K562 (cell line): ENCODE data around the gene TCF3. TPM values are rescaled to one million over a fixed set of nuclear protein-coding genes. Genes with fewer than 3 reads are reported as not detected.

Experiments
- CCNT2 ChIP-seq: IDR thresholded peaks from 2 replicates; pipeline ENCODE4 v1.6.1; 2011; ENCODE audit warnings: borderline replicate concordance, low read depth, mild to moderate bottlenecking, moderate library complexity, mixed read lengths, low read length; ENCODE audit not compliant: insufficient read length; ENCODE audit errors: extremely low read depth
- DACH1 ChIP-seq: fragments of 450-650 bp; IDR thresholded peaks from 2 replicates; pipeline ENCODE4 v1.6.1; 2018; ENCODE audit not compliant: partially characterized antibody
- ELK1 ChIP-seq: sonication (generic); formaldehyde crosslinking; IDR thresholded peaks from 2 replicates; pipeline ENCODE4 v1.8.1; 2022; ENCODE audit warnings: missing genetic modification reagents
- FOSL1 ChIP-seq: fragments of 200-800 bp; sonication (Bioruptor generic); conservative IDR thresholded peaks from 2 replicates; pipeline ENCODE4 v1.6.1; 2016; ENCODE audit warnings: missing genetic modification characterization, missing compliant biosample characterization
- KDM2B ChIP-seq: fragments of 250-450 bp; sonication (Bioruptor Pico); IDR thresholded peaks from 2 replicates; pipeline ENCODE4 v1.8.0; 2021; ENCODE audit warnings: mild to moderate bottlenecking, moderate library complexity
- NR2F6 ChIP-seq: fragments of 450-650 bp; formaldehyde crosslinking; IDR thresholded peaks from 2 replicates; pipeline ENCODE4 v1.4.0; 2020; ENCODE audit warnings: mild to moderate bottlenecking
- NR3C1 ChIP-seq: sonication (generic); formaldehyde crosslinking; IDR thresholded peaks from 2 replicates; pipeline ENCODE4 v1.8.1; 2022; ENCODE audit warnings: missing genetic modification reagents
- NR4A1 ChIP-seq, 2 experiments: fragments of 250-450 bp in 1 of 2; fragments of 450-650 bp in 1 of 2; sonication (Bioruptor Pico) in 1 of 2; IDR thresholded peaks; 2 replicates each; pipeline versions ENCODE4 v1.4.0 to v1.6.1; 2016 to 2020; ENCODE audit warnings: mild to moderate bottlenecking in 2 of 2, missing compliant biosample characterization in 1 of 2, missing genetic modification characterization in 1 of 2, moderate library complexity in 1 of 2
- PHF8 ChIP-seq: fragments of 200-600 bp; sonication (generic); IDR thresholded peaks from 2 replicates; pipeline ENCODE4 v1.6.1; 2012; ENCODE audit warnings: mixed run types, mild to moderate bottlenecking, inconsistent platforms, low read length, moderate library complexity, borderline replicate concordance
- POLR2AphosphoS2 ChIP-seq: IDR thresholded peaks from 2 replicates; pipeline ENCODE4 v1.6.1; 2012; ENCODE audit warnings: low read length, improper control_type of control experiment
- SAP30 ChIP-seq: fragments of 200-600 bp; sonication (generic); IDR thresholded peaks from 2 replicates; pipeline ENCODE4 v1.6.1; 2012; ENCODE audit warnings: borderline replicate concordance, low read depth, mild to moderate bottlenecking, moderate library complexity, low read length, control low read depth, inconsistent platforms; ENCODE audit not compliant: insufficient read depth, poor library complexity, severe bottlenecking
- SMARCA5 ChIP-seq: fragments of 450-650 bp; IDR thresholded peaks from 2 replicates; pipeline ENCODE4 v1.6.1; 2016
- ZC3H11A ChIP-seq: IDR thresholded peaks from 2 replicates; pipeline ENCODE4 v1.6.1; 2012; ENCODE audit warnings: low read depth, low read length, improper control_type of control experiment
- ZC3H4 ChIP-seq: sonication (generic); formaldehyde crosslinking; IDR thresholded peaks from 2 replicates; pipeline ENCODE4 v1.9.0; 2021; ENCODE audit warnings: missing genetic modification reagents, borderline replicate concordance
- ZNF24 ChIP-seq: fragments of 450-650 bp; IDR thresholded peaks from 2 replicates; pipeline ENCODE4 v1.6.1; 2016
- ZNF384 ChIP-seq: IDR thresholded peaks from 2 replicates; pipeline ENCODE4 v1.6.1; 2012; ENCODE audit warnings: low read depth, low read length, improper control_type of control experiment
- ZNF583 ChIP-seq: fragments of 250-450 bp; sonication (Bioruptor Pico); IDR thresholded peaks from 2 replicates; pipeline ENCODE4 v1.4.0; 2020
- ZNF707 ChIP-seq: fragments of 250-450 bp; sonication (Bioruptor Pico); conservative IDR thresholded peaks from 2 replicates; pipeline ENCODE4 v1.8.0; 2022; ENCODE audit warnings: inconsistent platforms, mild to moderate bottlenecking, moderate library complexity
- polyA plus RNA-seq, 8 experiments: library from polyadenylated mRNA; depleted of rRNA in 4 of 8; stranded (reverse) in 5 of 8; unstranded in 3 of 8; fragments of >200 nt; fragmentation: Nextera tagmentation in 2 of 8; fragmentation: Illumina TruSeq in 1 of 8; extraction: Ambion mirVana in 2 of 8; extraction: Trizol in 1 of 8; gene quantifications; 2 replicates each; pipeline versions ENCODE4 v1.2.1 to v1.2.3, GENCODE V29; 2011 to 2014; ENCODE audit warnings: inconsistent platforms in 1 of 8, missing spikeins in 1 of 8
- total RNA-seq, 7 experiments: library from RNA; depleted of rRNA in 6 of 7; stranded (reverse); fragments of >200 nt in 6 of 7; fragmentation: Illumina TruSeq in 2 of 7; extraction: Trizol in 2 of 7; gene quantifications; 2 replicates each; pipeline versions ENCODE4 v1.2.1 to v1.2.3, GENCODE V29; 2011 to 2021; ENCODE audit warnings: low replicate concordance in 1 of 7
- TF ChIP-seq, protein P1 (sequence below): fragments of 250-450 bp; sonication (Bioruptor Pico); IDR thresholded peaks from 2 replicates; pipeline ENCODE4 v1.8.0; 2022; ENCODE audit warnings: inconsistent platforms, mild to moderate bottlenecking, moderate library complexity, borderline replicate concordance
- TF ChIP-seq, protein P2 (sequence below): fragments of 250-450 bp; sonication (Bioruptor Pico); IDR thresholded peaks from 2 replicates; pipeline ENCODE4 v1.5.0; 2020; ENCODE audit warnings: mild to moderate bottlenecking

TCF3 gene
- total and polyA plus RNA-seq, 9 of the 15 experiments (the other 6 are each of a cell fraction or from before 2014, with no cell fraction given) = 5.6 to 259 (median 84.0) TPM

GRCh38 chr19:1652471-1653299 is at the start of gene TCF3 (continued):
- TF ChIP-seq NR4A1 (CRISPR knock-in tag; IDR thresholded peaks at IDR 0.05) (no peak), NR4A1 (tag; IDR thresholded peaks at IDR 0.05) (no peak), SAP30 (no peak), DACH1 (peak; percentile 62), SMARCA5 (no peak), KDM2B (CRISPR knock-in tag) (0 out of 2 replicates have a peak, but pooled peaks have one; percentile 35), ZNF707 (CRISPR knock-in tag) (no peak), ZNF24 (no peak), ZC3H11A (no peak), POLR2AphosphoS2 (no peak), ZNF583 (no peak), FOSL1 (tag) (peak; percentile 82), NR2F6 (CRISPR knock-in tag) (no peak), CCNT2 (peak; percentile 31), PHF8 (peak; percentile 77; the same call in 1 of the 2 replicates), ELK1 (CRISPR knock-in tag) (no peak), ZC3H4 (CRISPR knock-in tag) (no peak), NR3C1 (CRISPR knock-in tag) (no peak), ZNF384 (no peak)
- TF ChIP-seq, protein P1, sequence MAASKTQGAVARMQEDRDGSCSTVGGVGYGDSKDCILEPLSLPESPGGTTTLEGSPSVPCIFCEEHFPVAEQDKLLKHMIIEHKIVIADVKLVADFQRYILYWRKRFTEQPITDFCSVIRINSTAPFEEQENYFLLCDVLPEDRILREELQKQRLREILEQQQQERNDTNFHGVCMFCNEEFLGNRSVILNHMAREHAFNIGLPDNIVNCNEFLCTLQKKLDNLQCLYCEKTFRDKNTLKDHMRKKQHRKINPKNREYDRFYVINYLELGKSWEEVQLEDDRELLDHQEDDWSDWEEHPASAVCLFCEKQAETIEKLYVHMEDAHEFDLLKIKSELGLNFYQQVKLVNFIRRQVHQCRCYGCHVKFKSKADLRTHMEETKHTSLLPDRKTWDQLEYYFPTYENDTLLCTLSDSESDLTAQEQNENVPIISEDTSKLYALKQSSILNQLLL (CRISPR knock-in tag) = no peak
- TF ChIP-seq, protein P2, sequence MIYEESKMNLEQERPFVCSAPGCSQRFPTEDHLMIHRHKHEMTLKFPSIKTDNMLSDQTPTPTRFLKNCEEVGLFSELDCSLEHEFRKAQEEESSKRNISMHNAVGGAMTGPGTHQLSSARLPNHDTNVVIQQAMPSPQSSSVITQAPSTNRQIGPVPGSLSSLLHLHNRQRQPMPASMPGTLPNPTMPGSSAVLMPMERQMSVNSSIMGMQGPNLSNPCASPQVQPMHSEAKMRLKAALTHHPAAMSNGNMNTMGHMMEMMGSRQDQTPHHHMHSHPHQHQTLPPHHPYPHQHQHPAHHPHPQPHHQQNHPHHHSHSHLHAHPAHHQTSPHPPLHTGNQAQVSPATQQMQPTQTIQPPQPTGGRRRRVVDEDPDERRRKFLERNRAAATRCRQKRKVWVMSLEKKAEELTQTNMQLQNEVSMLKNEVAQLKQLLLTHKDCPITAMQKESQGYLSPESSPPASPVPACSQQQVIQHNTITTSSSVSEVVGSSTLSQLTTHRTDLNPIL = no peak
